Nucleus accumbens (tissue), 56 donors: ENCODE measurements around the gene BFSP1.

ENCODE experiments used
- DNase-seq, 56 donors: peaks; one replicate each; lab custom pipeline; 2025; lab: John Stamatoyannopoulos, UW

Gene BFSP1

DNA sequence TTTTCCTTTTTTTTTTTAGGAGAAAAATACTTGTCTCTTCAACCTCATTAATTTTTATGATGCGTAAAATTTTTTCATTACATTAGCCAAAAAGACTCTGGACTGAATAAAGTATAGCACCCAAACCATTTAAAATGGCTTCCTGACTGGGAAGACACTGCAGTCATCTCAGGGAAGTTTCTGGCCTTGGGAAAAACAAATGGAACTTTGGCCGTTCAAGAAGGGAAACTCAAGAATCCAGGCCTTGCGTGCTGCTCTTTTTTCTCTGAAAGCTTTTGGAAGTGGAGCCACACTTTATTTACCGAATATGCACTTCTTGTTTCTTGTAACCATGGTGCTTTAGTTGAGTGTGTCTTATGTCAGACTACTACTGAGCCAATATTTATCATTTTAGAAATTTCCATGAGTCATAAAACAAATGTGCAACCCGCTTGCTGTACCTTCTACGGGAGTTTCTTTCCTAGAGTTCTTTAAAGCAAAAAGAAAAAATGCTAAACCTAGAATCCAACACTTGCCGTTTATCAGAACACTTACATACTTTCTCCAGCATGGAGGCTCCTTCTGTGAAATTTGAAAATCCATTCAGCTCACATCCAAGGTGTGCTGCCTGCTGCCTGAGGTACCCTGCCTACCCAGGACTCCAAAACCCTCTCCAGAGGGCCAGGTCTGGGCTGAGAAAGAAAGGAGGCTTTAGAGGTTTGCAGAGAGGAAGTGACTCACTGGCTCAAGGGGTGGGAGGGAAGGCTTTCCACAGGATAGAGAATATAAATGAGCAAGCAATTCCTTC lies 27.2 kb upstream of the BFSP1 start:
- no peak for DNase-seq

DNA sequence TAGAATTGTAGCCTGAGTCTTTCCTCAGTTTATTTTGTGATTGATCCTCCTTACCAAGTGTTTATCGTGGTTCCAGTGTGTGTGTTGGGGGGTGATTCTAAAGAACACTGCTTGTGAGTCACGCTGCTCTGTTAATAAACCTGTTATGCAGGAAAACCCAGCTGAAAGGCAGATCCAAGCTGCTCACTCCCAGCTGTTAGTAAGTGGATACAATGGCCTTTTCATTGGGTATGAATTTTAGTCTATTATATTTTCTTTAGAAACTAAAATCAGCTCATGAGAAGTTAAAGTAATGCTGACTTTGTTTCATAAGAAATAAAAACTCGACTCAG lies 26.5 kb upstream of the BFSP1 start:
- DNase-seq: no peak

DNA sequence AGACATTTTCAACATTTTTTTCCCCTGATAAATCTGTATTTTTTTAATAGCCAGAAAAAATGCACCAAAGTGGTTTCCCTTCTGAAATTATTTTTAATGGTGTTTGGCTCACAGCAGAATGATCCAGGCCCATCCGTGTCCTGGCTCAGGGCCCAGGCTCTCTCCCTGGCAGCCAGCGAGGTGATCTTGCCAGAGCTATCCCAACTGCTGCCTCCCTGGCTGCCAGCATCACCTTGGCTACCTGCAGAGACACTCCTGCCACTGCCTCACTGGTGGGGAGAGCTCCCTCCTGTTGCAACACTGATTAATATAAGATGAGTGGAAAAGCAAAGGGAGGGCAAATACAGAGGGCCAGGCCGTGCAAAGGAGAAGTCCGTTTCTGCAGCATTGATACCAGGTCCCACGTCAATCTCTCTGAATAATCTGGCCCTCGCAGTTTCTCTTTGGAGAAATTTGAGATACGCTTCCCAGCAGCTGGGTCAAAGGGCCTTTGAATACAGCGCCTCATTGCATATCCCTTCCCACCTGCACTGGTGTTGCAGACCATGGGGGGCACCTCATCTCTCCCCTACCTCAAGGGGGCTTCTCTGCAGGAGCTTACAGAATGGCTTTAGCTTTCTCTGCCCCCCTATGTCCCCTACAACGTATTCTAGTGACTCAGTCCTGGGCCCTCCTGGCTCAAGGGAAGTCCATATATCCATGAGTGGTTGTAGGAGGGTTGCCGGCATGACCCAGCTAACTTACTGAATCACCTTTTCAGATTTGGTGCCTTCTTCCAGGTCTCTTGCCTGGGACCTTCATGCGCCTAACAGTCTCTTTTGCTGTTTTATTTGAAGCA lies 25.9 kb upstream of the BFSP1 start:
- peak in 5 of 56 donors; percentile 1 to 49 (median 3) for DNase-seq

DNA sequence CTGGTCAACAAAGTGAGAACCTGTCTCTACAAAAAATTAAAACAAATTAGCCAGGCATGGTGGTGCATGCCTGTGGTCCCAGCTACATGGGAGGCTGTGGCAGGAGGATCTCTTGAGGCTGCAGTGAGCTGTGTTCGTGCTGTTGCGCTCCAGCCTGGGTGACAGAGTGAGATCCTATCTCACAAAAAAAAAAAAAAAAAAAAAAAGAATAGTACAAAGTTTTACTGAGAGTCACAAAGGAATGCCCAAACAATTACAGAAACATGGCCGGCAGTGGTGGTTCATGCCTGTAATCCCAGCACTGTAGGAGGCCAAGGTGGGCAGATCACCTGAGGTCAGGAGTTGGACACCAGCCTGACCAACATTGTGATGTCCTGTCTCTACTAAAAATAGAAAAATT lies 23.9 kb upstream of the BFSP1 start:
- DNase-seq: no peak

GRCh38 chr20:17549131-17549530 lies 18.0 kb upstream of the BFSP1 start:
- DNase-seq: no peak

DNA sequence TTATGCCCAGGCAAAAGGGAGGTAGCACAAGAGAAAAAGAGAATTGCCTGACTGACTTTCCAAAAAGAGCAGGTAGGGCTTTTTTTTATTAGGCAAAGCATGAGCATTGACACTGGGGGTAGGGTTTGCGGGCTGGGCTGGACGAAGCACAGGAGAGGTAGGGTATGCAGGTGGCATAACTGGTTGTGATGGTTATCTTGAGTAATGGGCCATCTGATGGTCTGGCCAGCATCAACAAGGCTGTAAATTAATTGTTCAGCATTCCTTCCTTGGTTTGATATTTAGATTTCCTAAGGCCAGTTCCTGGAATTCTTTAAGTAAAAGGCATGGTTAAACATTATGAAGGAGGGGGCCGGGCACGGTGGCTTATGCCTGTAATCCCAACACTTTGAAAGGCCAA lies 13.9 kb upstream of the BFSP1 start:
- no peak for DNase-seq

- no peak for DNase-seq
Measured at GRCh38 chr20:17543531-17544131, 12.5 kb upstream of the BFSP1 start.

DNA sequence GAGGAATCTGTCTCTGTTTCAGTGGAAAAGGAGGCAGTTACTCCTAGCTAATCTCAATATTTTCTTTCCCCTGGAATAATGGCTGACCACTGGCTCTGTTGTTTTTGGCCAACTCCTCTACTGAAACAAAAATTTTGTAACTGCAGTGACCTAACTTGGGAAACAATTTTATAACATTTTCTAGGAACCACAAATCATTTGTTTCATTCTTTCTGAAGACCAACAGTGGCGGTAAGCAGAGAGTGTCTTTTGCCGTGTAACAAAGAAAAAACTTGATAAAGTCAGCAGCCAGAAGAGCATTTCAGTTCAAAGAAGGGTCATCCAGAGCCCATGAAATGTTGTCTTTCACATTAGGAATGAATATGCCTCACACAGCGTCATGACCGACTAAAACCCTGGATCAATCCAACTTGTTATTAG lies 11.8 kb upstream of the BFSP1 start:
- DNase-seq: no peak

GRCh38 chr20:17542481-17542880 lies 11.3 kb upstream of the BFSP1 start:
- no peak for DNase-seq

DNA sequence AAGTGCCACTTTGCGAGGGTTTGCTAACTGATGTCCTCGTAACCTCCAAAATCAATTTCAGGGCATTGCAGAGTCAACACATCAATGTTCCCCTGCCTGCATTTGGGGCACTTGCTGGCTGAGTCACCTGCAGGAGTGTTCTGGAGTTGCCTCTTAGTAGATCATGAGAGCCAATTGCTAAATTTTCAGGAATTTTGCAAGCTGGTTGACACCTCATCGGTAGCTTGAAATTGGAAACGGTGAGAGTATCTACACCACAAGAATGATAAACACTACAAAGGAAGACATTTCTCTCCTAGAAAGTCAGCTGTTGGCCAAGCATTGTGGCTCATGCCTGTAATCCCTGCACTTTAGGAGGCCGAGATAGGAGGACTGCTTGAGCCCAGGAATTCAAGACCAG lies 10.8 kb upstream of the BFSP1 start:
- DNase-seq: no peak

DNA sequence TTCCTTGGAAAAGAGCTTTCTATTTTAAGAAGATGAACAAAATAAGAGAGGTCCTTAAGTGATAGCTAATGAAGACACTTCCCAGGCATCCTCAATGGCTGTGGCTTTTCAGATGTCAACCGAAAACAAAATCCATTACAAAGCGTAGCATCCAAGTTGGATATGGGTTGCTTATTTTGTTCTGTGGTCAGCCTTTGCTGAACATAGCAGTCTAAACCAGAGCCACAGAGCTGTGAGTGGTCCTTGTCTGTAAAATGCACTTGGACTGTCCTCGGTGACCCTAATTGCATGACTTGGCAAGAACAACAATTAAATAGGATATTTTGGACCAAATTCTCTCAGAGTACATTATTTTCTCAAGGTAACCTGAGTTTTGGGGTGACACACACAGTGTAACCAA lies 10.4 kb upstream of the BFSP1 start:
- no peak for DNase-seq

DNA sequence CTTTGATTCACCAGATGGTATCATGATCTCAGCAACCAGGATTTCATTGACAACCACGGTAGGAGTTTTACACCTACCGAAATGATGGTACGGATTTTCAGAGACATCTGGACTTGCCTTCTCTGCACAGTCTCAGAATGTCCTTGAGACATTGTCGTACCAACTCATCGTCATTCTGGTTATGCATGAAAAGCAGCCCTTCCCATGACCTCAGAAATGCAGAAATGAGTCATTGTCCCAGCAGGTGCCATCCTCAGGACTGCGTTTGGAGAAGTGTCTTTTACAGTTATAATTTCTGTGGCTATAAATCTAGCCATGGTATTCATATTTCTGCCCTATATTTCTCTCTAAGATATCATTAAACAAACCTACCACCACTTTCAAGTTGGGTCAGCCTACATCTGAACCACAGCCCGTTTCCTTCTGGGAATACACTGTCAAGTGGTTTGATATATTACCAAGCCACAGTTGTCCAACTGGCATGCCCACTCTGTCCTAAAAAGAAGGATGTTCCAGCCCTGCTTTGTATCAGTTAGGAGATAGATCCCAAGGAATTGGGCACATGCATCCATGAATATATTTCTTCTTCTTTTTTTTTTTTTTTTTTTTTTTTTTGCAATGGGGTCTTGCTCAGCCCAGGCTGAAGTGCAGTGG lies 7.5 kb upstream of the BFSP1 start:
- DNase-seq: no peak

DNA sequence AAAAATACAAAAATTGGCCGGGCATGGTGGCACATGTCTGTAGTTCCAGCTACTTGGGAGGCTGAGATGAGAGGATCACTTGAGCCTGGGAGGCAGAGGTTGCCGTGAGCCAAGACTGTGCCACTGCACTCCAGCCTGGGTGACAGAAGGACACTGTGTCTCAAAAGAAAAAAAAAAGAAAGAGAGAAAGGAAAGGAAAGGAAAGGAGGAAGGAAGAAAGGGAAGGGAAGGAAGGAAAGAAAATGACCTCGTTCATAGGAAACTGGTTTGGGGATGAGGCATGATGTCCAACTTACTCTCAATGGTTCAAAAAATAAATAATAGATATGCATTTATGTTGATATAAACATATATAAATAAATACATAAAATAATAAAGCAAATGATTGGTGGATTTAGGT lies 6.8 kb upstream of the BFSP1 start:
- DNase-seq: no peak

GRCh38 chr20:17536944-17537444 lies 5.8 kb upstream of the BFSP1 start:
- peak in 47 of 56 donors; percentile 7 to 83 (median 41) for DNase-seq

- no peak for DNase-seq
Measured at GRCh38 chr20:17534077-17534476, 2.9 kb upstream of the BFSP1 start.

DNA sequence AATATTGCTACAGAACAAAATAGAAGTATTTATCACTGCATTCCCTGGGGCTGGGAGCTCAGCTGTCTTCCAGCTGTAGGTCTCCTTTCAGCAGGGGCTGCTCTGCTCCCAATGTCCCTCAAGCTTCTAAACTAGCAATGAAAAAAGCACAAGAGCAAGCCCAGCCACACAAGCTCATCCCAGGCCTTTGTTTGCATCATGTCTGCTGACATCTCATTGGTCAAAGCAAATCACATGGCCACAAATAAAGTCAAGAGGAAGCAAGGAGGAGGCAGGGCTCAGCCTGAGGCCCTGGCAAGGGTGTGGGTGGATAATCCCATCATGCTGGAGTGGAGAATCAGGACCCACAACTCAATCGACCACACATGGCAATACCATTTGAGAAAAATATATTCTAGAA lies 2.2 kb upstream of the BFSP1 start:
- DNase-seq: peak in 17 of 56 donors; percentile 2 to 21 (median 7)

GRCh38 chr20:17531665-17532025 lies 466 bp upstream of the BFSP1 start:
- no peak for DNase-seq

DNA sequence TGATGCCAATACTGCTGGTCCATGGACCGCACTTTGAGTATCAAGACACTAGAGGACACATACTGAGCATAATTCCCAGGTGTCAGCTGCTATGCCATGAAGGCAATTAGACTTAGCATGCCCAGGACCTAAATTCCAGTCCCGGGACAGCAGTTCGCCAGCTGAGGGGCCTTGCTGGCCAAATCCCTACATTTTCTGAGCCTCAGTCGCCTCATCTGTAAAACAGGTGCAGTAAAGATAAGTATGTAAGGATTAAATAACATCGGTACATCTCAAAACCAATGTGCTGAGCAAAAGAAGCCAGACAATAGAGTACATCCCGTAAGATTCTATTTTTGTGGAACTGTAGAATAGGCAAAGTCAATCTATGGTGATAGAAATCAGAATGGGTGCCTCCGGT lies 1.0 kb downstream of the BFSP1 start:
- DNase-seq: no peak

DNA sequence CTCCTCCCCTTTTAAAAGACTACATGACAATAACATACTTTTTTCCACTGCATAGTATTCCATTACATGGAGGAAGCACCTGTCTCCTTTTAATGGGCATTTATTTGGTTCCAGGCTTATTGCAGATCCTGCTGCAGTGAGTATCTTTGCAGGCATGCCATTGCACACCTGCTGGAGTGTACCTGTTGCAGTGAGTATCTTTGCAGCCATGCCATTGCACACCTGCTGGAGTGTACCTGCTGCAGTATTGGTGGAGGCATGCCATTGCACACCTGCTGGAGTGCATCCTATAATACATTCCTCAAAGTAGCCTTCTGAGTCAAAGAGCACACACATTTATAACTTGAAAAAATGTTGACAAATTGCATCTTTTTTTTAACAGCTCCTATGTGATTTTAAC lies 1.6 kb downstream of the BFSP1 start:
- DNase-seq: no peak

- DNase-seq: peak in 17 of 56 donors; percentile 1 to 65 (median 17)
Measured at GRCh38 chr20:17525650-17526049, 5.5 kb downstream of the BFSP1 start.

- DNase-seq: no peak
Measured at GRCh38 chr20:17525132-17525531, 6.0 kb downstream of the BFSP1 start.
